Activated T-cell treated with anti-CD3 and anti-CD28 coated beads, Interleukin-2, amount 50 U/mL, for 1 hour (primary cell): Measurements from ENCODE around the gene ABHD8.

Source experiments
- DNase-seq: peaks from one replicate; pipeline ENCODE4 v3.0.0-alpha.2; 2020

ABHD8 gene

GRCh38 chr19:17262557-17262956 is 40.7 kb downstream of the ABHD8 start:
- no peak for DNase-seq

GRCh38 chr19:17260842-17261325 is 42.3 kb downstream of the ABHD8 start:
- peak; percentile 88 for DNase-seq

- DNase-seq, result no peak
These were observed 43.3 kb downstream of the ABHD8 start for GRCh38 chr19:17259934-17260333.

- DNase-seq, result no peak
These were observed 44.0 kb downstream of the ABHD8 start for GRCh38 chr19:17259118-17259780.

GRCh38 chr19:17256130-17256529 is 47.1 kb downstream of the ABHD8 start:
- DNase-seq, result no peak

GRCh38 chr19:17255150-17255621 is 48.0 kb downstream of the ABHD8 start:
- no peak for DNase-seq

GRCh38 chr19:17254636-17255035 is 48.6 kb downstream of the ABHD8 start:
- no peak for DNase-seq

GRCh38 chr19:17249887-17250548 is 53.2 kb downstream of the ABHD8 start:
- no peak for DNase-seq

- DNase-seq, result no peak
These were observed 55.0 kb downstream of the ABHD8 start for GRCh38 chr19:17248011-17248776.

GRCh38 chr19:17246681-17247425 is 56.4 kb downstream of the ABHD8 start:
- no peak for DNase-seq

GRCh38 chr19:17245535-17245984 is 57.7 kb downstream of the ABHD8 start, which contains the start of gene NR2F6:
Gene NR2F6, minus strand, starts transcription at chr19:17245919. Its CDS starts 699 bp downstream, at chr19:17245220.
- peak; percentile 73 for DNase-seq

- DNase-seq, result peak; percentile 35
These were observed 58.3 kb downstream of the ABHD8 start for GRCh38 chr19:17244618-17245534.

GRCh38 chr19:17243830-17244617 is 59.2 kb downstream of the ABHD8 start:
- DNase-seq, result no peak

GRCh38 chr19:17243211-17243829 is 59.9 kb downstream of the ABHD8 start:
- DNase-seq, result no peak

GRCh38 chr19:17242431-17243208 is 60.6 kb downstream of the ABHD8 start:
- DNase-seq, result no peak
